Choroid plexus epithelial cell (primary cell): Measurements from ENCODE around the gene NTNG2.

ENCODE experiments used
- DNase-seq: peaks from one replicate; pipeline ENCODE4 v3.0.0-alpha.2; 2010; ENCODE audit warnings: low read depth
- H3K4me3 ChIP-seq: 2 replicates; pipeline ENCODE4 v1.5.1; 2011; ENCODE audit warnings: low read depth, mild to moderate bottlenecking, control low read depth, low read length, moderate library complexity
- CTCF ChIP-seq: conservative IDR thresholded peaks from 2 replicates; pipeline ENCODE4 v1.5.1; 2011; ENCODE audit warnings: low read depth, mild to moderate bottlenecking, control low read depth, inconsistent platforms, low read length, moderate library complexity

Gene NTNG2

GRCh38 chr9:132169672-132170392 lies 8.0 kb downstream of the NTNG2 start:
- peak; percentile 69 for DNase-seq
- no peak overlapping the region for H3K4me3 ChIP-seq
- peak; percentile 88 for TF ChIP-seq CTCF

GRCh38 chr9:132171702-132172101 lies 9.8 kb downstream of the NTNG2 start:
- H3K4me3 ChIP-seq, result no peak overlapping the region
- no peak for TF ChIP-seq CTCF
- DNase-seq, result no peak

- H3K4me3 ChIP-seq, result no peak overlapping the region
- TF ChIP-seq CTCF, result no peak
- no peak for DNase-seq
These were observed 10.3 kb downstream of the NTNG2 start for GRCh38 chr9:132172185-132172584.

GRCh38 chr9:132175431-132175830 lies 13.6 kb downstream of the NTNG2 start:
- DNase-seq, result no peak
- H3K4me3 ChIP-seq, result no peak overlapping the region
- TF ChIP-seq CTCF, result no peak

GRCh38 chr9:132176338-132176737 lies 14.5 kb downstream of the NTNG2 start:
- DNase-seq, result no peak
- TF ChIP-seq CTCF, result no peak
- no peak overlapping the region for H3K4me3 ChIP-seq

GRCh38 chr9:132181796-132182313 lies 20.0 kb downstream of the NTNG2 start:
- DNase-seq, result no peak
- no peak for TF ChIP-seq CTCF
- H3K4me3 ChIP-seq, result no peak overlapping the region
